ENCODE results near the gene BSND.

- TF ChIP-seq CTCF (IDR thresholded peaks at IDR 0.05) (no peak), POLR2A (IDR thresholded peaks at IDR 0.05) (no peak)
Measured at GRCh38 chr1:55056632-55056992, 57.9 kb downstream of the BSND start.
